ENCODE measurements around the gene FYN.

The FYN gene

DNA sequence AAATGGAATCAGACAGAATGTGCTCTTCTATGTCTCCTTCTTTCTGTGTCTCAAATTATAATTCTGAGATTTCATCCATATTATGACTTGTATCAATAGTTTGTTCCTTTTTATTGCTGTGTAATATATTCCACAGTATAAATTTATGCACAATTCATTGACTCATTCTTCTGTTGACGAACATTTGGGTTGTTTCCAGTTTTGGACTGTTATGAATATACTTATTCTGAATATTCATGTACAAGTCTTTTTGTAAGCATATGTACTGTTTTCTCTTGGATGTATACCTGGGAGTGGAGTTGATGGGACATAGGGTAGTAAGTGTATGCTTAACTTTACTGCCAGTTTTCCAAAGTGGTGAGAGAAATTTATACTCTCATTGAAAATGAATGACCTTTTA, 239.4 kb downstream of the FYN start:
- Mint-ChIP-seq H3K4me1 (ENCODE audit: low read depth) (no peaks in the 10 kb centered on the region), H3K9me3 (ENCODE audit: low read depth) (peaks cover 7% of the 10 kb centered on the region), H3K27me3 (no peaks in the 10 kb centered on the region), H3K4me3 (no peak overlapping the region), H3K36me3 (peaks cover 16% of the 10 kb centered on the region), H3K27ac (no peak overlapping the region)

GRCh38 chr6:111632468-111633247, 240.6 kb downstream of the FYN start:
- no peaks in the 10 kb centered on the region for H3K27me3 Mint-ChIP-seq
- no peak overlapping the region for H3K27ac Mint-ChIP-seq
- peaks cover 19% of the 10 kb centered on the region for H3K36me3 Mint-ChIP-seq
- peaks cover 10% of the 10 kb centered on the region for H3K9me3 Mint-ChIP-seq (ENCODE audit: low read depth)
- H3K4me1 Mint-ChIP-seq (ENCODE audit: low read depth): no peaks in the 10 kb centered on the region
- H3K4me3 Mint-ChIP-seq: no peak overlapping the region

DNA sequence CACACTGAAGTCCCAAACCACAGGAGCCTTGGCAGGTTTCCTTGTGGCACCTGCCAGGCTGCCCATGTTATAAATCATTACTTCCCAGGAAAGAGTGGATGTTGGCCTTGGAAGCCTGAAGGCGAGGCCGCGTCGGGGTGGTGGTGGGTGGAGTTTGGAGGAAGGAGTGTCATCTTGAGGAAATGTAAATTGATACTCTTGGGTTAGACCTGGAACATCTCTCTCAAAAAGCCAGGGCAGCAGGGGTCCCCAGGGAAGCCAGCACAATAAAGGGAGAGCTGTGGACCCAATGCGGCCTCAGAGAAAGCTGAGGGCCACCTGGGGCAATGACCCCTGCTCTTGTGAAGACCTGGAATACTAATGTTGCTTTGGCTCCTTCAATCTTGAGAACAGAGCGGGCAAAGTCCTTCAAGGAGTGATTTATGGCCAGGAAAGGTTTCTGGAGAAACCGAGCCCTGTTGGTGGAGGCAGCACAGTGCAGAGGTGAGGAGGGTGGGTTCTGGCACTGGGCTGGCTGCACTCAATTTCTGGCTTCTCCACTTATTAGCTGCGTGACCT, 241.3 kb downstream of the FYN start:
- Mint-ChIP-seq H3K27me3 (no peaks in the 10 kb centered on the region), H3K4me1 (ENCODE audit: low read depth) (no peaks in the 10 kb centered on the region), H3K36me3 (peaks cover 14% of the 10 kb centered on the region), H3K4me3 (no peak overlapping the region), H3K9me3 (ENCODE audit: low read depth) (peaks cover 10% of the 10 kb centered on the region), H3K27ac (no peak overlapping the region)

GRCh38 chr6:111631018-111631417, 242.2 kb downstream of the FYN start:
- H3K4me3 Mint-ChIP-seq: no peak overlapping the region
- peaks cover 10% of the 10 kb centered on the region for H3K9me3 Mint-ChIP-seq (ENCODE audit: low read depth)
- no peak overlapping the region for H3K27ac Mint-ChIP-seq
- no peaks in the 10 kb centered on the region for H3K27me3 Mint-ChIP-seq
- H3K36me3 Mint-ChIP-seq: peaks cover 10% of the 10 kb centered on the region
- H3K4me1 Mint-ChIP-seq (ENCODE audit: low read depth): no peaks in the 10 kb centered on the region

DNA sequence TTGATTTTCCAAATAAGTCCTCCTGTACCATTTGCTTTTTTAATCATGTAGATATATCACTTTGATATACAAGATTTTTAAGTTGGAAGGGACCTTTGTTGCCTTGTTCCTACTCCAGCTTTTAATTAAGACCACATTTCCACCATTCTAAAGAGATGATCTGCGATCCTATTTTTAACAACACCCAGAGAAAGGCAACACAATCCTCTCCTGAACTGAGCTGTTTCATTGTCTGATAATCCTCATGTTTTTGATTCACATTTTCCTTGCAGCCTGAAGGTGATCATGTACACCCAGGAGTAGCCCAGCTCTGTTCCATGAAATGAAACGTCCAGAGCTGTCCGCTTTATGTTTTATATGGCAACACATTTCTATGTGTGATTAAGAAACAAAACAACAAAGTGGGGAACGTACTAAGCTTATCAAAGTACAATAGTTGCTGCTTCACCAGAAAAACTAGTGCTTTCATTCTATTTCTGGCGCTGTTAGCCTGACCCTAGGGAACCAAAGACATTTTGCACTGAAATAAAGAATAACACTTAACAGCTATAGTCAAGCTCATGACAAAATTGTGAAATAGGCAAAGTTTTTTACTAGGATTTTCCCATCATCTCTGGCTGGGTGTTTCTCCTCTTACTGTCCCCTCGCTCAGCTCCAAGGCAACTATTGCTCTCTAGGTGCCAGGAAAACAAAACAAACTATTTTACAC, 245.0 kb downstream of the FYN start:
- H3K27ac Mint-ChIP-seq: no peak overlapping the region
- peaks cover 13% of the 10 kb centered on the region for H3K36me3 Mint-ChIP-seq
- H3K27me3 Mint-ChIP-seq: no peaks in the 10 kb centered on the region
- H3K4me1 Mint-ChIP-seq (ENCODE audit: low read depth): peaks cover 1% of the 10 kb centered on the region
- no peak overlapping the region for H3K4me3 Mint-ChIP-seq
- peaks cover 10% of the 10 kb centered on the region for H3K9me3 Mint-ChIP-seq (ENCODE audit: low read depth)

DNA sequence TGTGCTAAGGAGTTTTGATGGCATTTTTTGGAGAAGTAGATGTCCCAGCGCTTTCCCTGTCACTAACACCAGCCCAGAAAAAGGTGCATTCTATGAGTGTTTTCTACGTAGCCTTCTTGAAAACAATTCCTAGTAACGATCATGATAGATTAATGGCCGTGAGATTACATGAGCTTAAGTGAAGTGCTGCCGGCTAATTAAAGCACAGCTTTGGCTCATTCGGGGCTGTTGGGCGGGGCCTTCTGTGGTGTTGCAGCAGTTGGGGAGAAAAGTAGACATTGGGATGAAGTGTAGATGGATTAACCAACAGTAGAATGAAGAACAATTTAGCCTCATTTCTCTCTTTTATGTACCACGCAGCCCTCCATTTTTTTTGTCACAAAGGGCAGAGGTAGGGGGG, 246.8 kb downstream of the FYN start:
- H3K36me3 Mint-ChIP-seq: peaks cover 13% of the 10 kb centered on the region
- H3K4me1 Mint-ChIP-seq (ENCODE audit: low read depth): peaks cover 1% of the 10 kb centered on the region
- peaks cover 10% of the 10 kb centered on the region for H3K9me3 Mint-ChIP-seq (ENCODE audit: low read depth)
- no peak overlapping the region for H3K27ac Mint-ChIP-seq
- H3K27me3 Mint-ChIP-seq: no peaks in the 10 kb centered on the region
- H3K4me3 Mint-ChIP-seq: no peak overlapping the region

GRCh38 chr6:111625461-111626391, 247.5 kb downstream of the FYN start:
- H3K27ac Mint-ChIP-seq: no peak overlapping the region
- no peak overlapping the region for H3K4me3 Mint-ChIP-seq
- peaks cover 10% of the 10 kb centered on the region for H3K9me3 Mint-ChIP-seq (ENCODE audit: low read depth)
- H3K4me1 Mint-ChIP-seq (ENCODE audit: low read depth): peaks cover 1% of the 10 kb centered on the region
- H3K27me3 Mint-ChIP-seq: no peaks in the 10 kb centered on the region
- peaks cover 13% of the 10 kb centered on the region for H3K36me3 Mint-ChIP-seq

DNA sequence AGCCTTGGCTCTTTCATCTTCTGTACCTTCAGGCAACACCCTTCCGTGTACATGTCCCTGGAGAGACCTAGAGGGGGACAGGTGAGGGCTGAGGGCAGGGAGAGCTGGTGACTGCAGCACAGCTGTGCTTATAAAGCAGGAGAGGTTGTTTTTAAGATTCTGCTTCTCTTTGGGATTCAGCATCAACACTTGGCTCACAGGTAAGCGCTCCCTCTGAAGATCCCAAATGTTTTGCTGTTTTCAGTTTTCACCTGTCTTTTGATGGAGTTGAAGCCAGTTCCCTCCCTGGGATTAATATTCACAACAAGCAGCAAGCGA, 248.2 kb downstream of the FYN start:
- no peaks in the 10 kb centered on the region for H3K27me3 Mint-ChIP-seq
- H3K36me3 Mint-ChIP-seq: peaks cover 13% of the 10 kb centered on the region
- peaks cover 1% of the 10 kb centered on the region for H3K4me1 Mint-ChIP-seq (ENCODE audit: low read depth)
- peaks cover 10% of the 10 kb centered on the region for H3K9me3 Mint-ChIP-seq (ENCODE audit: low read depth)
- no peak overlapping the region for H3K4me3 Mint-ChIP-seq
- no peak overlapping the region for H3K27ac Mint-ChIP-seq

DNA sequence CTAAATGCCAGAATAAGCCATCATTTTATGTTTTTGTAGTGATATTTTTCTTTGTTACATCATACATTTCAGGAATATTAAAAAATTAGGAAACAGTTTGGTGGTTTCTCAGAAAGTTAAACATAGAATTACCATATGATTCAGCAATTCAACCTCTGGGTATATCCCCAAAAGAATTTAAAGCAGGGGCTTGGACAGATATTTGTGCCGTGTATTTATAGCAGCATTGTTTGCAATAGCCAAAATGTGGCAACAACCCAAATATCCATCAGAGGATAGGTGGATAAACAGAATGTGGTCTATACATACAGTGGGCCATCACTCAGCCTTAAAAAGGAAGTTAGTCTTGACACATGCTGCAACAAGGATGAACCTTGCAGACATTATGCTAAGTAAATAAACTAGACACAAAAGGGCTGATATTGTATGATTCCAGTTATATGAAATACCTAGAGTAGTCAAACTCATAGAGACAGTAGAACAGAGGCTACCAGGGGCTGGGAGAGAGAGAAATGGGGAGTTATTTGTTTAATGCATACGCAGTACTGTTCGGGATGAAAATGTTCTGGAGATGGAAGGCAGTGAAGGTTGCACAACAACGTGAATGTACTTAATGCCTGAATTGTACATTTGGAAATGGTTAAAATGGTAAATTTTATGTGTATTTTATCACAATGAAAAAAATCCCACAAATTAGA, 248.7 kb downstream of the FYN start:
- H3K27ac Mint-ChIP-seq: no peak overlapping the region
- H3K27me3 Mint-ChIP-seq: no peaks in the 10 kb centered on the region
- peaks cover 8% of the 10 kb centered on the region for H3K9me3 Mint-ChIP-seq (ENCODE audit: low read depth)
- no peak overlapping the region for H3K4me3 Mint-ChIP-seq
- H3K4me1 Mint-ChIP-seq (ENCODE audit: low read depth): peaks cover 1% of the 10 kb centered on the region
- peaks cover 11% of the 10 kb centered on the region for H3K36me3 Mint-ChIP-seq

DNA sequence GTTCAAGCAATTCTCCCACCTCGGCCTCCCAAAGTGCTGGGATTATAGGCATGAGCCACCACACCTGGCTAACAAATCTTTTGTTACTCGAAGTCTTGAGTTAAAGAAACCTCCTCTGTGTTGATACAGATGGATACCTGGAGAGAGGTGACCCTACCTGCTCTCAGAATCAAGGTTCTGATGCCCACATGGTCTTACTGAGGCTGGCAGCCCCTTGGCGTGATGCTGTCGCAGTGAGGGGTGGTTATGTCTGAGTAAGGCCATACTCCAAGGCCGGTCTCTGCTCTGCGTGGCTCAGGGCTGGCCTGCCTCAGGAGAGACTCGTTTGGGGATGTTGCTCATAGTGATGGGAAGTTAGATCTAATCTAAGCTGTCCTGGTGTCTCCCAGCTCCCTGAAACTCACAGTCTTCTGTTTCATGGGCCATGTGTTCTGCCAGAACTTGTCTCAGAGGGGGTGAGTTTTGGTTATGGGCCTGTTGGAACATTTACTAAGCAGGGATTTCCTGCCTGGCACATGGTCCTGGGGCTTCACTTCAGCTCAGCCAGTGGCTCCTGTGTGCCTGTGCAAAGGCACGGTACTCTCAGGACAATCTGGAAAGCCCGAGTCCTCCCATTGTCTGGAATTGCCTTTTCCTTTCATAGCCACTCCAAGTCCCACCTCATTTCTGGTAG, 250.1 kb downstream of the FYN start:
- peaks cover 1% of the 10 kb centered on the region for H3K4me1 Mint-ChIP-seq (ENCODE audit: low read depth)
- no peak overlapping the region for H3K4me3 Mint-ChIP-seq
- no peaks in the 10 kb centered on the region for H3K27me3 Mint-ChIP-seq
- H3K36me3 Mint-ChIP-seq: peaks cover 3% of the 10 kb centered on the region
- no peak overlapping the region for H3K27ac Mint-ChIP-seq
- no peaks in the 10 kb centered on the region for H3K9me3 Mint-ChIP-seq (ENCODE audit: low read depth)

- Mint-ChIP-seq H3K27me3 (no peaks in the 10 kb centered on the region), H3K27ac (no peak overlapping the region), H3K4me1 (ENCODE audit: low read depth) (peaks cover 1% of the 10 kb centered on the region), H3K36me3 (peaks cover 3% of the 10 kb centered on the region), H3K4me3 (no peak overlapping the region), H3K9me3 (ENCODE audit: low read depth) (no peaks in the 10 kb centered on the region)
Measured at GRCh38 chr6:111620169-111620568, 253.1 kb downstream of the FYN start.

DNA sequence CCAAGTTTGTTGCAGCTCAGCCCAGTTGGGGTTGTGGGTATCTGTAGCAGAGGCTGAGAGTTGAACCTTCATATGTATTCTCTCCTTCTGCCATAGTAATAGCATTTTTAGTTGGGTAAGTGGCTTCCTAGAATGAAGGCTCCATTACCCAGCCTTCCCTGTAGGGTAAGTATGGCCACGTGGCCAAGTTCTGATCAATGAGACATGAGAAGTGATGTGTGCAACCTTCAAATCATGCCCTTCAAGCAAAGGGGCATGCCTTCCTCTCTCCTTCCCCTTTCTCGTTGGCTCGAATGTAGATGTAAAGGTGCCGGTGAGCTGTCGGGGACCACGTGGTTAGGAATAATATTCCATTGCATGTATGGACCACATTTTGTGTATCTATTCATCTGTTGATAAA, 254.8 kb downstream of the FYN start:
- no peaks in the 10 kb centered on the region for H3K27me3 Mint-ChIP-seq
- no peaks in the 10 kb centered on the region for H3K9me3 Mint-ChIP-seq (ENCODE audit: low read depth)
- no peaks in the 10 kb centered on the region for H3K36me3 Mint-ChIP-seq
- no peaks in the 10 kb centered on the region for H3K4me1 Mint-ChIP-seq (ENCODE audit: low read depth)
- H3K4me3 Mint-ChIP-seq: no peak overlapping the region
- no peak overlapping the region for H3K27ac Mint-ChIP-seq

DNA sequence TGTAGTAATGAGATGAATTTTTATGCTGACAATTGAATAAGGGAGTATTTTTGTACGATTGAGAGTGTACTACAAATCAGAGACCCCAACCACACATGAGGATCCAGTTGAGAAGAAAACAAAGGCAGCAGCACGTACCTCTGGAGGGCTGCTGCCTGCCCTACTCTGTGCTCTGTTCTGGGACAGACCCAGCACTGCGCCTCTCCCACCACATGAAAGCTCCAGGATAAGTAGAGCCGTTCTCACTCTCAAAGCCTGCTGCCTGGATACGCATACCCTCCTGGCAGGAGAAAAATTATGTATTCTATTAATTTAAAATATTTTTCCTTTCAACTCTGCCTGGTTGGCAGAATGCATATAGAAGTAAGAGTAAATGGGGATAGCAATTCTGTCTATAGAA, 256.1 kb downstream of the FYN start:
- H3K9me3 Mint-ChIP-seq (ENCODE audit: low read depth): peaks cover 3% of the 10 kb centered on the region
- H3K27ac Mint-ChIP-seq: no peak overlapping the region
- H3K27me3 Mint-ChIP-seq: no peaks in the 10 kb centered on the region
- peaks cover 4% of the 10 kb centered on the region for H3K36me3 Mint-ChIP-seq
- H3K4me3 Mint-ChIP-seq: no peak overlapping the region
- no peaks in the 10 kb centered on the region for H3K4me1 Mint-ChIP-seq (ENCODE audit: low read depth)
